ENCODE results near the gene EGFLAM.

- TF ChIP-seq, protein P1, sequence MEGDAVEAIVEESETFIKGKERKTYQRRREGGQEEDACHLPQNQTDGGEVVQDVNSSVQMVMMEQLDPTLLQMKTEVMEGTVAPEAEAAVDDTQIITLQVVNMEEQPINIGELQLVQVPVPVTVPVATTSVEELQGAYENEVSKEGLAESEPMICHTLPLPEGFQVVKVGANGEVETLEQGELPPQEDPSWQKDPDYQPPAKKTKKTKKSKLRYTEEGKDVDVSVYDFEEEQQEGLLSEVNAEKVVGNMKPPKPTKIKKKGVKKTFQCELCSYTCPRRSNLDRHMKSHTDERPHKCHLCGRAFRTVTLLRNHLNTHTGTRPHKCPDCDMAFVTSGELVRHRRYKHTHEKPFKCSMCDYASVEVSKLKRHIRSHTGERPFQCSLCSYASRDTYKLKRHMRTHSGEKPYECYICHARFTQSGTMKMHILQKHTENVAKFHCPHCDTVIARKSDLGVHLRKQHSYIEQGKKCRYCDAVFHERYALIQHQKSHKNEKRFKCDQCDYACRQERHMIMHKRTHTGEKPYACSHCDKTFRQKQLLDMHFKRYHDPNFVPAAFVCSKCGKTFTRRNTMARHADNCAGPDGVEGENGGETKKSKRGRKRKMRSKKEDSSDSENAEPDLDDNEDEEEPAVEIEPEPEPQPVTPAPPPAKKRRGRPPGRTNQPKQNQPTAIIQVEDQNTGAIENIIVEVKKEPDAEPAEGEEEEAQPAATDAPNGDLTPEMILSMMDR (IDR thresholded peaks at IDR 0.05; ENCODE audit: poor library complexity, severe bottlenecking): no peak
- TF ChIP-seq EZH2 (IDR thresholded peaks at IDR 0.05; ENCODE audit: borderline replicate concordance, insufficient read depth, low read length, poor library complexity, severe bottlenecking): no peak
- no peak for TF ChIP-seq POLR2AphosphoS5 (IDR thresholded peaks at IDR 0.05)
- no peak for TF ChIP-seq SMC3 (conservative IDR thresholded peaks at IDR 0.05; ENCODE audit: poor library complexity)
Observed at GRCh38 chr5:38417658-38418017, 159.3 kb downstream of the EGFLAM start.

Data from neural cell (in vitro differentiated cells).